HL-60 (cell line): ENCODE measurements around the gene WDCP.
"Not testable (repeated sequence)": the region's sequence is repeated elsewhere in the genome, so short reads cannot be mapped to it uniquely, and the experiment has no call there.

Experiments used
- DNase-seq, 2 experiments: peaks; one replicate each; pipeline ENCODE4 v3.0.0-alpha.2; 2010 to 2020; ENCODE audit warnings: low read depth in 1 of 2, low spot score in 1 of 2
- H3K27ac ChIP-seq: fragments of 250-450 bp; sonication (Bioruptor Pico); replicated peaks from 2 replicates; pipeline ENCODE4 v1.5.1; 2020; ENCODE audit warnings: mild to moderate bottlenecking, moderate library complexity
- H3K27me3 ChIP-seq: fragments of 250-450 bp; sonication (Bioruptor Pico); 2 replicates; pipeline ENCODE4 v1.5.1; 2021; ENCODE audit warnings: mild to moderate bottlenecking, moderate library complexity; ENCODE audit not compliant: insufficient read depth, poor library complexity, severe bottlenecking
- H3K4me3 ChIP-seq: replicated peaks from 2 replicates; pipeline ENCODE4 v1.5.1; 2011; ENCODE audit warnings: mild to moderate bottlenecking, control low read depth, low read length; ENCODE audit not compliant: insufficient read depth
- GABPA ChIP-seq: IDR thresholded peaks from 2 replicates; pipeline ENCODE4 v1.6.1; 2012; ENCODE audit warnings: low read depth
- POLR2AphosphoS5 ChIP-seq: IDR thresholded peaks from 2 replicates; pipeline ENCODE4 v1.6.1; 2012; ENCODE audit warnings: low read depth
- SPI1 ChIP-seq: IDR thresholded peaks from 2 replicates; pipeline ENCODE4 v1.6.1; 2012; ENCODE audit warnings: low read depth, mild to moderate bottlenecking, borderline replicate concordance
- TF ChIP-seq, protein P1 (sequence below): IDR thresholded peaks from one replicate; pipeline ENCODE4 v1.5.1; 2011; ENCODE audit warnings: low read length, control low read depth, inconsistent platforms; ENCODE audit not compliant: insufficient read depth
- TF ChIP-seq, protein P2 (sequence below): IDR thresholded peaks from 2 replicates; pipeline ENCODE4 v1.6.1; 2012; ENCODE audit warnings: low read depth; ENCODE audit not compliant: insufficient replicate concordance

WDCP gene

GRCh38 chr2:24047703-24048033 is 477 bp upstream of the WDCP start:
- DNase-seq, result no peak
- TF ChIP-seq, protein P1, sequence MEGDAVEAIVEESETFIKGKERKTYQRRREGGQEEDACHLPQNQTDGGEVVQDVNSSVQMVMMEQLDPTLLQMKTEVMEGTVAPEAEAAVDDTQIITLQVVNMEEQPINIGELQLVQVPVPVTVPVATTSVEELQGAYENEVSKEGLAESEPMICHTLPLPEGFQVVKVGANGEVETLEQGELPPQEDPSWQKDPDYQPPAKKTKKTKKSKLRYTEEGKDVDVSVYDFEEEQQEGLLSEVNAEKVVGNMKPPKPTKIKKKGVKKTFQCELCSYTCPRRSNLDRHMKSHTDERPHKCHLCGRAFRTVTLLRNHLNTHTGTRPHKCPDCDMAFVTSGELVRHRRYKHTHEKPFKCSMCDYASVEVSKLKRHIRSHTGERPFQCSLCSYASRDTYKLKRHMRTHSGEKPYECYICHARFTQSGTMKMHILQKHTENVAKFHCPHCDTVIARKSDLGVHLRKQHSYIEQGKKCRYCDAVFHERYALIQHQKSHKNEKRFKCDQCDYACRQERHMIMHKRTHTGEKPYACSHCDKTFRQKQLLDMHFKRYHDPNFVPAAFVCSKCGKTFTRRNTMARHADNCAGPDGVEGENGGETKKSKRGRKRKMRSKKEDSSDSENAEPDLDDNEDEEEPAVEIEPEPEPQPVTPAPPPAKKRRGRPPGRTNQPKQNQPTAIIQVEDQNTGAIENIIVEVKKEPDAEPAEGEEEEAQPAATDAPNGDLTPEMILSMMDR, result no peak
- TF ChIP-seq POLR2AphosphoS5, result no peak
- no peak for TF ChIP-seq GABPA
- no peak for TF ChIP-seq SPI1
- TF ChIP-seq, protein P2, sequence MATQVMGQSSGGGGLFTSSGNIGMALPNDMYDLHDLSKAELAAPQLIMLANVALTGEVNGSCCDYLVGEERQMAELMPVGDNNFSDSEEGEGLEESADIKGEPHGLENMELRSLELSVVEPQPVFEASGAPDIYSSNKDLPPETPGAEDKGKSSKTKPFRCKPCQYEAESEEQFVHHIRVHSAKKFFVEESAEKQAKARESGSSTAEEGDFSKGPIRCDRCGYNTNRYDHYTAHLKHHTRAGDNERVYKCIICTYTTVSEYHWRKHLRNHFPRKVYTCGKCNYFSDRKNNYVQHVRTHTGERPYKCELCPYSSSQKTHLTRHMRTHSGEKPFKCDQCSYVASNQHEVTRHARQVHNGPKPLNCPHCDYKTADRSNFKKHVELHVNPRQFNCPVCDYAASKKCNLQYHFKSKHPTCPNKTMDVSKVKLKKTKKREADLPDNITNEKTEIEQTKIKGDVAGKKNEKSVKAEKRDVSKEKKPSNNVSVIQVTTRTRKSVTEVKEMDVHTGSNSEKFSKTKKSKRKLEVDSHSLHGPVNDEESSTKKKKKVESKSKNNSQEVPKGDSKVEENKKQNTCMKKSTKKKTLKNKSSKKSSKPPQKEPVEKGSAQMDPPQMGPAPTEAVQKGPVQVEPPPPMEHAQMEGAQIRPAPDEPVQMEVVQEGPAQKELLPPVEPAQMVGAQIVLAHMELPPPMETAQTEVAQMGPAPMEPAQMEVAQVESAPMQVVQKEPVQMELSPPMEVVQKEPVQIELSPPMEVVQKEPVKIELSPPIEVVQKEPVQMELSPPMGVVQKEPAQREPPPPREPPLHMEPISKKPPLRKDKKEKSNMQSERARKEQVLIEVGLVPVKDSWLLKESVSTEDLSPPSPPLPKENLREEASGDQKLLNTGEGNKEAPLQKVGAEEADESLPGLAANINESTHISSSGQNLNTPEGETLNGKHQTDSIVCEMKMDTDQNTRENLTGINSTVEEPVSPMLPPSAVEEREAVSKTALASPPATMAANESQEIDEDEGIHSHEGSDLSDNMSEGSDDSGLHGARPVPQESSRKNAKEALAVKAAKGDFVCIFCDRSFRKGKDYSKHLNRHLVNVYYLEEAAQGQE, result no peak
- Histone ChIP-seq H3K27ac (no peak overlapping the region), H3K27me3 (peaks cover 31% of the 10 kb centered on the region), H3K4me3 (no peak overlapping the region)

DNA sequence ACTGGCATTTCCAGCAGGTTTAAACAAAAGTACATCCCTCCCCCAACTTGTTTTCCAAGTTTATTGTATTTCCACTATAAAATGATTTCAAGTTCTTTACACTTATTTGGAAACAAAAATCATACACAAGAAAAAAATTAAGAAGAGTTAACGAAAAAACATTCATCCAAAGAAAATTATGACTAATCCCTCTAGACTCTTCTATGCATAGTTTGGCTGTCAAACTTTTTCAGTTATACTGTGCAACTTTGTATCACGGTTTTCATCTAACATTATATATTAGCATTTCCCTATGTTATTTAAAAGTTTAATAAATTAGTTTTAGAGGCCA is 627 bp downstream of the WDCP start:
- Histone ChIP-seq H3K4me3 (peak overlapping the region; percentile 89), H3K27ac (peak overlapping the region; percentile 46; the same call in 1 of the 2 replicates), H3K27me3 (peaks cover 24% of the 10 kb centered on the region)
- no peak for DNase-seq
- TF ChIP-seq, protein P2, result no peak
- TF ChIP-seq SPI1 (no peak), POLR2AphosphoS5 (no peak), GABPA (no peak)
- TF ChIP-seq, protein P1, result no peak

- H3K4me3 ChIP-seq, result peak overlapping the region; percentile 89; the same call in 1 of the 2 replicates
- no peak for DNase-seq
- H3K27ac ChIP-seq, result no peak overlapping the region
- H3K27me3 ChIP-seq, result peaks cover 22% of the 10 kb centered on the region
- TF ChIP-seq POLR2AphosphoS5 (no peak), GABPA (no peak), SPI1 (no peak)
- TF ChIP-seq, protein P2, result no peak
- TF ChIP-seq, protein P1, result no peak
Measured at GRCh38 chr2:24045511-24046508, 1.4 kb downstream of the WDCP start.

DNA sequence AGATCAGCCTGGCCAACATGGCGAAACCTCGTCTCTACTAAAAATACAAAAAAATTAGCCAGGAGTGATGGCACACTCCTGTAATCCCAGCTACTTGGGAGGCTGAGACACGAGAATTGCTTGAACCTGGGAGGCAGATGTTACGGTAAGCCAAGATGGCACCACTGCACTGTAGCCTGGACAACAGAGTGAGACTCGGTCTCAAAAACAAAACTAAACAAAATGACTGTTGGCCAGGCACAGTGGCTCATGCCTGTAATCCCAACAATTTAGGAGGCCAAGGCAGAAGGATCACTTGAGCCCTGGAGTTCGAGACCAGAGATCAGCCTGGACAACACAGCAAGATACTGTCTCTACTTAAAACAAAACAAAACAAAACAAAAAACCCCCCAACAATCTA is 4.1 kb downstream of the WDCP start:
- H3K4me3 ChIP-seq, H3K27me3 ChIP-seq, DNase-seq, H3K27ac ChIP-seq: not testable (repeated sequence)
